HepG2 (cell line): ENCODE results near the gene SLC25A25. TPM values are rescaled to one million over a fixed set of nuclear protein-coding genes. Genes with fewer than 3 reads are reported as not detected.
A peak's percentile ranks its signal among the peaks of the same experiment; 100 is the strongest.

ENCODE experiments used
- CCAR2 ChIP-seq: fragments of 200-400 bp; formaldehyde crosslinking; optimal IDR thresholded peaks from 2 replicates; pipeline ENCODE3; 2018; ENCODE audit warnings: low read depth, mild to moderate bottlenecking, low read length, moderate library complexity
- DPF2 ChIP-seq: sonication (generic); formaldehyde crosslinking; IDR thresholded peaks from 2 replicates; pipeline ENCODE4 v1.4.0; 2020; ENCODE audit warnings: mild to moderate bottlenecking, low read depth, missing genetic modification reagents, borderline replicate concordance
- MTA1 ChIP-seq: sonication (generic); formaldehyde crosslinking; IDR thresholded peaks from 2 replicates; pipeline ENCODE4 v1.4.0; 2020; ENCODE audit warnings: missing genetic modification reagents, mild to moderate bottlenecking, borderline replicate concordance
- NFE2L1 ChIP-seq: sonication (generic); formaldehyde crosslinking; IDR thresholded peaks from 2 replicates; pipeline ENCODE4 v1.4.0; 2020; ENCODE audit warnings: missing genetic modification reagents, mild to moderate bottlenecking, borderline replicate concordance
- SMC3 ChIP-seq: IDR thresholded peaks from 2 replicates; pipeline ENCODE4 v1.6.1; 2011; ENCODE audit warnings: low read length, improper control_type of control experiment
- SPEN ChIP-seq: sonication (generic); formaldehyde crosslinking; IDR thresholded peaks from 2 replicates; pipeline ENCODE4 v1.5.1; 2020; ENCODE audit warnings: low read depth, mild to moderate bottlenecking, missing genetic modification reagents
- ZBTB7A ChIP-seq: sonication (generic); formaldehyde crosslinking; IDR thresholded peaks from 2 replicates; pipeline ENCODE4 v1.8.0; 2022; ENCODE audit warnings: mild to moderate bottlenecking, missing genetic modification reagents
- ZNF34 ChIP-seq: sonication (generic); formaldehyde crosslinking; IDR thresholded peaks from 2 replicates; pipeline ENCODE4 v1.4.0; 2020; ENCODE audit warnings: mild to moderate bottlenecking, missing genetic modification reagents, borderline replicate concordance
- ZNF605 ChIP-seq: sonication (generic); formaldehyde crosslinking; IDR thresholded peaks from 2 replicates; pipeline ENCODE4 v1.8.0; 2022; ENCODE audit warnings: mild to moderate bottlenecking, missing genetic modification reagents
- ZNF644 ChIP-seq: IDR thresholded peaks from 2 replicates; pipeline ENCODE4 v1.6.1; 2016; ENCODE audit warnings: low read depth
- ZNF75D ChIP-seq: sonication (generic); formaldehyde crosslinking; IDR thresholded peaks from 2 replicates; pipeline ENCODE4 v1.8.1; 2023; ENCODE audit warnings: missing genetic modification reagents, mild to moderate bottlenecking, borderline replicate concordance
- ZNF879 ChIP-seq: sonication (generic); formaldehyde crosslinking; IDR thresholded peaks from 2 replicates; pipeline ENCODE4 v1.8.1; 2023; ENCODE audit warnings: missing genetic modification reagents
- polyA plus RNA-seq, 8 experiments: library from polyadenylated mRNA; depleted of rRNA in 3 of 8; stranded (reverse) in 7 of 8; unstranded in 1 of 8; fragments of >200 nt; fragmentation: Illumina TruSeq in 4 of 8; extraction: Trizol in 4 of 8; gene quantifications; 2 replicates each; pipeline versions ENCODE4 v1.2.1 to v1.2.3, GENCODE V29; 2011 to 2016; ENCODE audit warnings: low read depth in 4 of 8, missing spikeins in 1 of 8, mixed read lengths in 1 of 8; ENCODE audit not compliant: insufficient read depth in 1 of 8
- total RNA-seq, 5 experiments: library from RNA; depleted of rRNA; stranded (reverse); fragments of >200 nt; fragmentation: Illumina TruSeq; extraction: Trizol; gene quantifications; 2 replicates each; pipeline ENCODE4 v1.2.3, GENCODE V29; 2016; ENCODE audit warnings: low read depth in 1 of 5
- TF ChIP-seq, protein P1 (sequence below): sonication (generic); formaldehyde crosslinking; IDR thresholded peaks from 2 replicates; pipeline ENCODE4 v1.5.1; 2020; ENCODE audit warnings: mild to moderate bottlenecking, missing genetic modification reagents, moderate library complexity
- TF ChIP-seq, protein P2 (sequence below): sonication (generic); formaldehyde crosslinking; IDR thresholded peaks from 2 replicates; pipeline ENCODE4 v1.8.0; 2022; ENCODE audit warnings: mild to moderate bottlenecking, missing genetic modification reagents; ENCODE audit not compliant: insufficient replicate concordance
- TF ChIP-seq, protein P3 (sequence below): sonication (generic); formaldehyde crosslinking; IDR thresholded peaks from 2 replicates; pipeline ENCODE4 v1.5.1; 2020; ENCODE audit warnings: mild to moderate bottlenecking, missing genetic modification reagents, borderline replicate concordance
- TF ChIP-seq, protein P4 (sequence below): sonication (generic); formaldehyde crosslinking; conservative IDR thresholded peaks from 2 replicates; pipeline ENCODE4 v1.4.0; 2020; ENCODE audit warnings: missing genetic modification reagents

The SLC25A25 gene
- total and polyA plus RNA-seq, 2 of the 13 experiments (the other 11 are each of a cell fraction or from before 2014, with no cell fraction given) = 10.5 to 24.8 TPM

DNA sequence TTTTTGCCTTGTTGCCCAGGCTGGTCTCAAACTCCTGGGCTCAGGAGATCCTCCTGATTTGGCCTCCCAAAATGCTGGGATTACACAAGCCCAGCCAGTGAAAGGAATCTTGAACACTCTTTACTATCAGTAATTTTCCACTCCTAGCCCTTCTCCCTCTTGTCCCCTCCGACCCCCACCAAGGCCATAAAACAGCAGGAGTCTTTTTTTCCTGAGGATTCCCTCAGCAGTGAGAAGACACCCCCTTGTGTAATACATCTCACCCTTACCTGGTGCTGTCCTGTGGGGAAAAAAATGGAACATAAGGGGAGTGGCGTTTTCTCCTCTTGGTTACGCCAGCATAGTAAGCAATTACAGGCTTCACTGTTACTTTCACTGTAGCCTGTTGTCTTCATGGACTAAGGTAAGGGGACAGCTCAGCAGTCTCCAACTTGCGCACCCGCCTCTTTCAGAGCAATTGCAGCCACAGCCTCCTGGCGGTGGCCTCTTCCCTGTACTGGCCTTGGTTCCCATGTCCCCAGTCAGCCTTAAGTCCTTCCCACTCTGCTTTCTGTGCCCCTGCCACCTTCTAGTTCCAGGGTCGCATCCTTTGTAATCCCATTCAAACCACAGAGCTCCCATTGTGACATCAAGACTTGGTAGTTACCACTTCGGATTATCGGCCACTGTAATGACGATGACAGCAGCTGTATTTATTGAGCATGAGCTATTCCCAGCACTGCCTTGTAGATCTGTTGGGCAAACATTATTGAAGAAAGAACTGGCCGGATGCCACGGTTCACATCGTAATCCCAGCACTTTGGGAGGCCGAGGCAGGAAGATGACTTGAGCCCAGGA is 10.9 kb upstream of the SLC25A25 start (continued):
- TF ChIP-seq, protein P1, sequence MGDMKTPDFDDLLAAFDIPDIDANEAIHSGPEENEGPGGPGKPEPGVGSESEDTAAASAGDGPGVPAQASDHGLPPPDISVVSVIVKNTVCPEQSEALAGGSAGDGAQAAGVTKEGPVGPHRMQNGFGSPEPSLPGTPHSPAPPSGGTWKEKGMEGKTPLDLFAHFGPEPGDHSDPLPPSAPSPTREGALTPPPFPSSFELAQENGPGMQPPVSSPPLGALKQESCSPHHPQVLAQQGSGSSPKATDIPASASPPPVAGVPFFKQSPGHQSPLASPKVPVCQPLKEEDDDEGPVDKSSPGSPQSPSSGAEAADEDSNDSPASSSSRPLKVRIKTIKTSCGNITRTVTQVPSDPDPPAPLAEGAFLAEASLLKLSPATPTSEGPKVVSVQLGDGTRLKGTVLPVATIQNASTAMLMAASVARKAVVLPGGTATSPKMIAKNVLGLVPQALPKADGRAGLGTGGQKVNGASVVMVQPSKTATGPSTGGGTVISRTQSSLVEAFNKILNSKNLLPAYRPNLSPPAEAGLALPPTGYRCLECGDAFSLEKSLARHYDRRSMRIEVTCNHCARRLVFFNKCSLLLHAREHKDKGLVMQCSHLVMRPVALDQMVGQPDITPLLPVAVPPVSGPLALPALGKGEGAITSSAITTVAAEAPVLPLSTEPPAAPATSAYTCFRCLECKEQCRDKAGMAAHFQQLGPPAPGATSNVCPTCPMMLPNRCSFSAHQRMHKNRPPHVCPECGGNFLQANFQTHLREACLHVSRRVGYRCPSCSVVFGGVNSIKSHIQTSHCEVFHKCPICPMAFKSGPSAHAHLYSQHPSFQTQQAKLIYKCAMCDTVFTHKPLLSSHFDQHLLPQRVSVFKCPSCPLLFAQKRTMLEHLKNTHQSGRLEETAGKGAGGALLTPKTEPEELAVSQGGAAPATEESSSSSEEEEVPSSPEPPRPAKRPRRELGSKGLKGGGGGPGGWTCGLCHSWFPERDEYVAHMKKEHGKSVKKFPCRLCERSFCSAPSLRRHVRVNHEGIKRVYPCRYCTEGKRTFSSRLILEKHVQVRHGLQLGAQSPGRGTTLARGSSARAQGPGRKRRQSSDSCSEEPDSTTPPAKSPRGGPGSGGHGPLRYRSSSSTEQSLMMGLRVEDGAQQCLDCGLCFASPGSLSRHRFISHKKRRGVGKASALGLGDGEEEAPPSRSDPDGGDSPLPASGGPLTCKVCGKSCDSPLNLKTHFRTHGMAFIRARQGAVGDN (CRISPR knock-in tag) = peak; percentile 35; the same call in 1 of the 2 replicates
- TF ChIP-seq CCAR2 (no peak), ZNF644 (peak; percentile 22; the same call in 1 of the 2 replicates), ZNF605 (CRISPR knock-in tag) (0 out of 2 replicates have a peak, but pooled peaks have one; percentile 26), ZNF75D (CRISPR knock-in tag) (no peak), ZNF879 (CRISPR knock-in tag) (no peak), SPEN (no peak), ZBTB7A (CRISPR knock-in tag) (no peak), ZNF34 (CRISPR knock-in tag) (no peak), SMC3 (peak; percentile 20; the same call in 1 of the 2 replicates), NFE2L1 (CRISPR knock-in tag) (no peak), MTA1 (CRISPR knock-in tag) (peak; percentile 46), DPF2 (CRISPR knock-in tag) (0 out of 2 replicates have a peak, but pooled peaks have one; percentile 15)
- TF ChIP-seq, protein P2, sequence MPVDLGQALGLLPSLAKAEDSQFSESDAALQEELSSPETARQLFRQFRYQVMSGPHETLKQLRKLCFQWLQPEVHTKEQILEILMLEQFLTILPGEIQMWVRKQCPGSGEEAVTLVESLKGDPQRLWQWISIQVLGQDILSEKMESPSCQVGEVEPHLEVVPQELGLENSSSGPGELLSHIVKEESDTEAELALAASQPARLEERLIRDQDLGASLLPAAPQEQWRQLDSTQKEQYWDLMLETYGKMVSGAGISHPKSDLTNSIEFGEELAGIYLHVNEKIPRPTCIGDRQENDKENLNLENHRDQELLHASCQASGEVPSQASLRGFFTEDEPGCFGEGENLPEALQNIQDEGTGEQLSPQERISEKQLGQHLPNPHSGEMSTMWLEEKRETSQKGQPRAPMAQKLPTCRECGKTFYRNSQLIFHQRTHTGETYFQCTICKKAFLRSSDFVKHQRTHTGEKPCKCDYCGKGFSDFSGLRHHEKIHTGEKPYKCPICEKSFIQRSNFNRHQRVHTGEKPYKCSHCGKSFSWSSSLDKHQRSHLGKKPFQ (CRISPR knock-in tag) = no peak
- TF ChIP-seq, protein P3, sequence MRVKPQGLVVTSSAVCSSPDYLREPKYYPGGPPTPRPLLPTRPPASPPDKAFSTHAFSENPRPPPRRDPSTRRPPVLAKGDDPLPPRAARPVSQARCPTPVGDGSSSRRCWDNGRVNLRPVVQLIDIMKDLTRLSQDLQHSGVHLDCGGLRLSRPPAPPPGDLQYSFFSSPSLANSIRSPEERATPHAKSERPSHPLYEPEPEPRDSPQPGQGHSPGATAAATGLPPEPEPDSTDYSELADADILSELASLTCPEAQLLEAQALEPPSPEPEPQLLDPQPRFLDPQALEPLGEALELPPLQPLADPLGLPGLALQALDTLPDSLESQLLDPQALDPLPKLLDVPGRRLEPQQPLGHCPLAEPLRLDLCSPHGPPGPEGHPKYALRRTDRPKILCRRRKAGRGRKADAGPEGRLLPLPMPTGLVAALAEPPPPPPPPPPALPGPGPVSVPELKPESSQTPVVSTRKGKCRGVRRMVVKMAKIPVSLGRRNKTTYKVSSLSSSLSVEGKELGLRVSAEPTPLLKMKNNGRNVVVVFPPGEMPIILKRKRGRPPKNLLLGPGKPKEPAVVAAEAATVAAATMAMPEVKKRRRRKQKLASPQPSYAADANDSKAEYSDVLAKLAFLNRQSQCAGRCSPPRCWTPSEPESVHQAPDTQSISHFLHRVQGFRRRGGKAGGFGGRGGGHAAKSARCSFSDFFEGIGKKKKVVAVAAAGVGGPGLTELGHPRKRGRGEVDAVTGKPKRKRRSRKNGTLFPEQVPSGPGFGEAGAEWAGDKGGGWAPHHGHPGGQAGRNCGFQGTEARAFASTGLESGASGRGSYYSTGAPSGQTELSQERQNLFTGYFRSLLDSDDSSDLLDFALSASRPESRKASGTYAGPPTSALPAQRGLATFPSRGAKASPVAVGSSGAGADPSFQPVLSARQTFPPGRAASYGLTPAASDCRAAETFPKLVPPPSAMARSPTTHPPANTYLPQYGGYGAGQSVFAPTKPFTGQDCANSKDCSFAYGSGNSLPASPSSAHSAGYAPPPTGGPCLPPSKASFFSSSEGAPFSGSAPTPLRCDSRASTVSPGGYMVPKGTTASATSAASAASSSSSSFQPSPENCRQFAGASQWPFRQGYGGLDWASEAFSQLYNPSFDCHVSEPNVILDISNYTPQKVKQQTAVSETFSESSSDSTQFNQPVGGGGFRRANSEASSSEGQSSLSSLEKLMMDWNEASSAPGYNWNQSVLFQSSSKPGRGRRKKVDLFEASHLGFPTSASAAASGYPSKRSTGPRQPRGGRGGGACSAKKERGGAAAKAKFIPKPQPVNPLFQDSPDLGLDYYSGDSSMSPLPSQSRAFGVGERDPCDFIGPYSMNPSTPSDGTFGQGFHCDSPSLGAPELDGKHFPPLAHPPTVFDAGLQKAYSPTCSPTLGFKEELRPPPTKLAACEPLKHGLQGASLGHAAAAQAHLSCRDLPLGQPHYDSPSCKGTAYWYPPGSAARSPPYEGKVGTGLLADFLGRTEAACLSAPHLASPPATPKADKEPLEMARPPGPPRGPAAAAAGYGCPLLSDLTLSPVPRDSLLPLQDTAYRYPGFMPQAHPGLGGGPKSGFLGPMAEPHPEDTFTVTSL = 0 out of 2 replicates have a peak, but pooled peaks have one; percentile 40
- TF ChIP-seq, protein P4, sequence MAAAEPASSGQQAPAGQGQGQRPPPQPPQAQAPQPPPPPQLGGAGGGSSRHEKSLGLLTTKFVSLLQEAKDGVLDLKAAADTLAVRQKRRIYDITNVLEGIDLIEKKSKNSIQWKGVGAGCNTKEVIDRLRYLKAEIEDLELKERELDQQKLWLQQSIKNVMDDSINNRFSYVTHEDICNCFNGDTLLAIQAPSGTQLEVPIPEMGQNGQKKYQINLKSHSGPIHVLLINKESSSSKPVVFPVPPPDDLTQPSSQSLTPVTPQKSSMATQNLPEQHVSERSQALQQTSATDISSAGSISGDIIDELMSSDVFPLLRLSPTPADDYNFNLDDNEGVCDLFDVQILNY (CRISPR knock-in tag) = no peak
